MCF 10A (cell line): ENCODE results near the gene CD109. TPM values are rescaled to one million over a fixed set of nuclear protein-coding genes. Genes with fewer than 3 reads are reported as not detected.

ENCODE experiments used
- Bru-seq: library from RNA; stranded (reverse); fragments of 400-500 nt; gene quantifications from one replicate; lab custom pipeline; 2021; lab: Mats Ljungman, UMichigan
- BruChase-seq, 2 experiments: library from RNA; stranded (reverse); fragments of 400-500 nt; gene quantifications; one replicate each; lab custom pipeline; 2021; lab: Mats Ljungman, UMichigan
- BruUV-seq: library from RNA; stranded (reverse); fragments of 400-500 nt; replicated peaks from 2 replicates; lab custom pipeline; 2021; lab: Mats Ljungman, UMichigan
- CTCF ChIA-PET: fragments of 300-600 bp; sonication (Branson Sonifier 250); formaldehyde crosslinking; extraction: SDS; loops from one replicate; lab custom pipeline; 2021; ENCODE audit warnings: antibody characterized with exemption, inconsistent platforms; lab: Yijun Ruan, JAX
- POLR2A ChIA-PET: fragments of 300-600, 350-650 bp; sonication (Branson Sonifier 250); formaldehyde crosslinking; extraction: SDS; loops from one replicate; lab custom pipeline; 2020; ENCODE audit warnings: antibody characterized with exemption, inconsistent platforms; lab: Yijun Ruan, JAX
- DNase-seq: peaks from one replicate; pipeline ENCODE4 v3.0.0-alpha.2; 2018; ENCODE audit not compliant: unreplicated experiment
- H3K27ac Mint-ChIP-seq: one replicate; pipeline ENCODE4 v1.8.0; 2022; ENCODE audit warnings: mild to moderate bottlenecking, low read depth, mixed read lengths; ENCODE audit not compliant: unreplicated experiment
- H3K27me3 Mint-ChIP-seq: one replicate; pipeline ENCODE4 v1.8.0; 2022; ENCODE audit warnings: mixed read lengths; ENCODE audit not compliant: insufficient read depth, unreplicated experiment
- H3K36me3 Mint-ChIP-seq: one replicate; pipeline ENCODE4 v1.8.0; 2022; ENCODE audit warnings: mild to moderate bottlenecking, moderate library complexity, mixed read lengths; ENCODE audit not compliant: insufficient read depth, unreplicated experiment
- H3K4me1 Mint-ChIP-seq: one replicate; pipeline ENCODE4 v1.8.0; 2022; ENCODE audit warnings: mixed read lengths; ENCODE audit not compliant: insufficient read depth, unreplicated experiment
- H3K4me3 Mint-ChIP-seq: one replicate; pipeline ENCODE4 v1.8.0; 2022; ENCODE audit warnings: mild to moderate bottlenecking, moderate library complexity, mixed read lengths; ENCODE audit not compliant: unreplicated experiment
- H3K9me3 Mint-ChIP-seq: one replicate; pipeline ENCODE4 v1.8.0; 2022; ENCODE audit warnings: mixed read lengths; ENCODE audit not compliant: unreplicated experiment
- CTCF ChIP-seq: fragments of 200-600 bp; IDR thresholded peaks from one replicate; pipeline ENCODE4 v1.8.0; 2022; ENCODE audit warnings: antibody characterized with exemption, mild to moderate bottlenecking; ENCODE audit not compliant: unreplicated experiment
- intact Hi-C: fragments of 100-400 bp; cut with micrococcal nuclease; formaldehyde crosslinking; loops from 2 replicates; pipeline ENCODE4 v1.14.1; 2022
- long read RNA-seq: library from polyadenylated mRNA; stranded (forward); transcript quantifications from one replicate; pipeline ENCODE4 v2.0.0, GENCODE V29; 2022
- total RNA-seq: library from RNA; stranded (reverse); gene quantifications from 2 replicates; pipeline ENCODE4 v1.2.3, GENCODE V29; 2022

The CD109 gene
- total RNA-seq (91.0 and 94.5 TPM in 2 replicates), Bru-seq, nascent RNA (percentile 90 among the genes with signal in this experiment), BruChase-seq, experiment 1, labeled RNA remaining after a 6-hour chase (percentile 91 among the genes with signal in this experiment), BruChase-seq, experiment 2, labeled RNA remaining after a 2-hour chase (percentile 91 among the genes with signal in this experiment)
- long read RNA-seq, full-length matches to known transcripts, result 112 of 175 reads
- long read RNA-seq, partial matches to known transcripts, result 27 of 175 reads
- long read RNA-seq, other reads (novel, unspliced or antisense), result 36 of 175 reads

GRCh38 chr6:73695619-73696421 is at the start of gene CD109:
TSS of gene CD109 (plus strand) at chr6:73696203. CDS start at chr6:73696216, 13 bp downstream.
- Mint-ChIP-seq H3K4me3 (peak within 1 kb of the TSS; percentile 93), H3K27ac (peak within 1 kb of the TSS; percentile 93), H3K36me3 (peaks cover 37% of the 10 kb centered on the region), H3K9me3 (no peaks in the 10 kb centered on the region), H3K27me3 (no peaks in the 10 kb centered on the region), H3K4me1 (peaks cover 55% of the 10 kb centered on the region)
- no TSS peak for BruUV-seq
- intact Hi-C loops, result loop anchor here (1.0 kb wide), 2 partner anchors 8 to 21 kb away; no protein-coding TSS in a partner anchor
- peak; percentile 85 for DNase-seq
- TF ChIP-seq CTCF, result no peak
- CTCF ChIA-PET, result interaction anchor here (0.6 to 1.9 kb wide), 6 partner anchors 9 to 146 kb away, joined by 3 to 9 read pairs (median 4); partner anchors contain the start of gene SLC17A5
- POLR2A ChIA-PET, result interaction anchor here (0.5 to 2.4 kb wide), 15 partner anchors 11 to 1509 kb away, joined by 3 to 16 read pairs (median 3); no protein-coding TSS in a partner anchor

- ChIA-PET CTCF (interaction anchor here (2.3 kb wide), 1 partner anchor 85 kb away, joined by 8 read pairs; no protein-coding TSS in a partner anchor), POLR2A (interaction anchor here (1.7 to 6.7 kb wide), 3 partner anchors 68 to 186 kb away, joined by 6 to 65 read pairs (median 14); partner anchors contain the start of genes EEF1A1 and MTO1)
- H3K36me3 Mint-ChIP-seq, result peaks cover 10% of the 10 kb centered on the region
- no peaks in the 10 kb centered on the region for H3K9me3 Mint-ChIP-seq
- no peak for TF ChIP-seq CTCF
- DNase-seq, result peak; percentile 42
- H3K4me1 Mint-ChIP-seq, result peaks cover 38% of the 10 kb centered on the region
- no TSS peak for BruUV-seq
- intact Hi-C loops, result no loop called here
- H3K27me3 Mint-ChIP-seq, result no peaks in the 10 kb centered on the region
- H3K4me3 Mint-ChIP-seq, result no peak overlapping the region
- H3K27ac Mint-ChIP-seq, result peak overlapping the region; percentile 32
Observed at GRCh38 chr6:73648166-73648565, 47.8 kb upstream of the CD109 start.

GRCh38 chr6:73649783-73650182 is 46.2 kb upstream of the CD109 start:
- Mint-ChIP-seq H3K27me3 (no peaks in the 10 kb centered on the region), H3K4me3 (no peak overlapping the region), H3K4me1 (peaks cover 38% of the 10 kb centered on the region), H3K36me3 (peaks cover 13% of the 10 kb centered on the region), H3K9me3 (no peaks in the 10 kb centered on the region), H3K27ac (no peak overlapping the region)
- TF ChIP-seq CTCF, result no peak
- POLR2A ChIA-PET, result interaction anchor here (6.7 kb wide), 1 partner anchor 129 kb away, joined by 65 read pairs; the partner anchor contains the start of gene EEF1A1
- DNase-seq, result no peak
- intact Hi-C loops, result no loop called here
- BruUV-seq, result no TSS peak
- CTCF ChIA-PET, result interaction anchor here (0.6 kb wide), 3 partner anchors 49 to 766 kb away, joined by 3 to 5 read pairs (median 3); no protein-coding TSS in a partner anchor
